ENCODE measurements around the gene EBF4.

Gene EBF4, protein sequence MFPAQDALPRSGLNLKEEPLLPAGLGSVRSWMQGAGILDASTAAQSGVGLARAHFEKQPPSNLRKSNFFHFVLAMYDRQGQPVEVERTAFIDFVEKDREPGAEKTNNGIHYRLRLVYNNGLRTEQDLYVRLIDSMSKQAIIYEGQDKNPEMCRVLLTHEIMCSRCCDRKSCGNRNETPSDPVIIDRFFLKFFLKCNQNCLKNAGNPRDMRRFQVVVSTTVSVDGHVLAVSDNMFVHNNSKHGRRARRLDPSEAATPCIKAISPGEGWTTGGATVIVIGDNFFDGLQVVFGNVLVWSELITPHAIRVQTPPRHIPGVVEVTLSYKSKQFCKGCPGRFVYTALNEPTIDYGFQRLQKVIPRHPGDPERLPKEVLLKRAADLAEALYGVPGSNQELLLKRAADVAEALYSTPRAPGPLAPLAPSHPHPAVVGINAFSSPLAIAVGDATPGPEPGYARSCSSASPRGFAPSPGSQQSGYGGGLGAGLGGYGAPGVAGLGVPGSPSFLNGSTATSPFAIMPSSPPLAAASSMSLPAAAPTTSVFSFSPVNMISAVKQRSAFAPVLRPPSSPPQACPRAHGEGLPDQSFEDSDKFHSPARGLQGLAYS

DNA sequence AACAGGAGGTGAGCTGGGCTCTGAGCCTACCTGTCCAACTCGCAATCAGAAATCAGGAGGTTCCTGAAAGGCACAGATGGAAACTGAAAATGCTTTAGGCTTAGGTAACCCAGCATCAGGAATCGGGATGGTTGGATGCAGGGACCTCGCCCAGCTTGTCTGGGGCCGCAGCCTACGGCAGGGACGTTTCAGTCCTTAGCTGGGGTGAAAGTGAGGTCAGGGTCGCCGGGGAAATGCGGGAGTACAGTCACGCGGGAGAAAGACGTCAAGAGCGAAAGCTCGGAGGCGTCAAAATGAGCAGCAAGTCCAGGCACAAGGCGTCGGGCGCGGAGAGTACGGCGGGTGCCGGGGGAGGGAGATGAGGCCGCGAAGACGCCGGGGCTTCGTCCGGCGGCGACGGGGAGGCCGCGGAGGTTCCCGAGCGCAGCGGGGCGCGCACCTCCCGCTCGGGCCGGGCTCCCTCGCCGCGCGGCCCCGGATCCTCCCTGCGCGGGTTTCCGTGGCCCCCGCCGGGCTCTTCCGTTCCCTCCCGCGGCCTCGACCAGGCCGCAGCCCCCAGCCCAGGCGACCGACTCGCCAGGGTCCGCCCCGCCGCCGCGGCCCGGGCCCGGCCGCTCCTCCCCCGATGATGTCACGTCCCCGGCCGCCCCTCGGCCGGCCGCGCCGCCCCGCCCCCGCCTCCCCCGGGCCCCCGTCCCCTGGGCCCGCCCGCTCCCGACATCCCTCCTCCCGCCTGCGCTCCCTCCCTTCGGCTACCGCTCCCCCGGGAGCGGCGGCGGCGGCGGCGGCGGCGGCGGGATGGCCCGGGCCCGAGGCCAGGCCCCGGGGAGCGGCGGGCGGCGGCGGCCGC, at the start of gene EBF4:
Gene EBF4, plus strand, starts transcription at position 745 of the 850 bp plus-strand sequence. CDS start 866 bp downstream, outside the sequence.
- peak in 1 of 2 experiments; percentile 25 for DNase-seq

DNA sequence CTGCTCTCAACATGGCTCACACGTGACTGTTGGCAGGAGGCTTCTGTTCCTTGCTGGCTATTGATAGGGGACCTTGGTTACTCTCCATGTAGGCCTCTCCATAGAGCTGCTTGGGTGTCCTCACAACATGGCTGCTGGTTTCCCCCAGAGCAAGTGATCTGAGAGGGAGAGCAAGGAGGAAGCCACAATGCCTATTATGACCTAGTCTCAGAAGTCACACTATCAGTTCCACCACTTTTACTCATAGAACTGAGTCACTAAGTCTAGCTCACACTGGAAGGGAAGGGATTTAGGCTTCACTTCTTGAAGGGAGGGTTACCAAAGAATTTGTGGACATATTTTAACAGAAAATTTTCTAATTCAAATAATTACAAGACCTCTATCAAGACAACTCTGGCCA, 48.9 kb upstream of the EBF4 start:
- DNase-seq: no peak

DNA sequence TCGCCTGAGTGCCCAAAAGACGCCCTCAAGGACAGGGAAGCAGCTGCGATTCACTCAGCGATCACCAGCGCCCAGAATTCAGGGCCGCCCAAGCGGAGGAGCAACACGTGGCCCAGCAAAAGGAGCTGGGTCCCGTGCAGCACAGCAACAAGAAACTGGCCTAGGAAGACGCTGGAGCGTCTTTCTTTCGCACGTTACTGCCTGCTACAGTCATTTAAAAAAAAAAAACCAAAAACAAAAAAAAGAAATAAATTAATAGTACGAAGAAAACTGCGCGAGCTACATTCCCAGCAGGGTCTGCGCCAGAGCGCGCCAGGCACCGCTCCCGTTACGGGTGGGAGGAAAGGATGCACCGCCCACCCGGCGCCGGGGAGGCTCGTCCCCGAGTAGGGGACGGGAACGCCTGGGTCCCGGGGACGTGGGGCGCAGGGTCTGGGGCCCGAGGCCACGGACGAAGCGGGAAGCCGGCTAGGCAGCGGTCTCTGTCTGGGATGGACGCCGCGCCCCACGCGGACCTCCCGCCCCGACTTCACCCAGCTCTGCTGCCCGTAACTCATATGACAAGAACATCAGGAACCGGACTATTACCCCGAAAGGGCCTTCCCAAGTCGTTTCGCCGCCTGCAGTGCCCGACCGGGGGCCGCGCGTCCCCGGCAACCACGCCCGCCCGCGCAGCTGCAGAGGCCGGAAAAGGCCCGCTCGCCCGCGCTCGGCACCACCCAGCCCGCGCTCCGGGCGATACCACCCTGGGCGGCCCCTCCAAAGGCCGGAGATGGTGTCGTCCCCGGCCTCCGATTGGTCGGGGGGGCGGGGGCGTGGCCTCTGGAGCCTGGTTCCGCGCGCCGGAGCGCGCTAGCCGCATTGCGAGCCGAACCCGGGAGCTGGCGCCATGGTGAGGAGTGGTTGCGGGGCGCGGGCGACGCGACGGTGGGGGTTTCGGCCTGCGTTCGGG, 40.5 kb upstream of the EBF4 start, which contains the start of gene NOP56:
Gene NOP56, plus strand, starts transcription at position 861 of the 952 bp plus-strand sequence. Its CDS starts 29 bp downstream, at position 890.
- peak; percentile 95 for DNase-seq

DNA sequence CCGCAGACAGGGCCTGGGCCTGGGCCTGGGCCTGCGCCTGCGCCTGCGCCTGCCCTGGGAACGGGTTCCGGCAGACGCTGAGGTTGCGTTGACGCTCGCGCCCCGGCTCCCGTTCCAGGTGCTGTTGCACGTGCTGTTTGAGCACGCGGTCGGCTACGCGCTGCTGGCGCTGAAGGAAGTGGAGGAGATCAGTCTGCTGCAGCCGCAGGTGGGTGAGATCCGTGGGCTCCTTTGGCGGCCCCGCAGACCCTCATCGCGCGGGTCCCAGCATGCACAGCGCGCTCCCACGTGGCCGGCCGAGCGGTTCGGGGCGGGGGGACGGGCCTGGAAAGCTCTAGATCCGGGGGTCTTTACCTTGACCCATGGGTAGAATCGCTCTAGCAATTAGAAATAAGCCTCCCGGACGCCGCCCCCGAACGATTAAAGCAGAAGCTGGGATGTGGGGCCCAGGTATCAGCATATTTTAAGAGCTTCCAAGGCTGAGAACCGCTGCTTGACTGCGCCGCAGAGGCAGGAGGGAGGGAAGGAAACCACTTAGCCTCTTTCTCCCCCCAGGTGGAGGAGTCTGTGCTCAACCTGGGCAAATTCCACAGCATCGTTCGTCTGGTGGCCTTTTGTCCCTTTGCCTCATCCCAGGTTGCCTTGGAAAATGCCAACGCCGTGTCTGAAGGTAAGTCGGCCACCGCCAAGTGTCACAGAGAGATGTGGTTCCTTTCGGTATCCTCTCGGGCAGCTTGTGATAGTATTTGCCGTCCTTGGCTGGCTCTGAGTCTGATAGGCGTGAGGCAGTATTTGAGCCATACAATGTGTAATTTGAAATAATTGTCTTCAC, 39.6 kb upstream of the EBF4 start:
- peak; percentile 51 to 58 for DNase-seq

DNA sequence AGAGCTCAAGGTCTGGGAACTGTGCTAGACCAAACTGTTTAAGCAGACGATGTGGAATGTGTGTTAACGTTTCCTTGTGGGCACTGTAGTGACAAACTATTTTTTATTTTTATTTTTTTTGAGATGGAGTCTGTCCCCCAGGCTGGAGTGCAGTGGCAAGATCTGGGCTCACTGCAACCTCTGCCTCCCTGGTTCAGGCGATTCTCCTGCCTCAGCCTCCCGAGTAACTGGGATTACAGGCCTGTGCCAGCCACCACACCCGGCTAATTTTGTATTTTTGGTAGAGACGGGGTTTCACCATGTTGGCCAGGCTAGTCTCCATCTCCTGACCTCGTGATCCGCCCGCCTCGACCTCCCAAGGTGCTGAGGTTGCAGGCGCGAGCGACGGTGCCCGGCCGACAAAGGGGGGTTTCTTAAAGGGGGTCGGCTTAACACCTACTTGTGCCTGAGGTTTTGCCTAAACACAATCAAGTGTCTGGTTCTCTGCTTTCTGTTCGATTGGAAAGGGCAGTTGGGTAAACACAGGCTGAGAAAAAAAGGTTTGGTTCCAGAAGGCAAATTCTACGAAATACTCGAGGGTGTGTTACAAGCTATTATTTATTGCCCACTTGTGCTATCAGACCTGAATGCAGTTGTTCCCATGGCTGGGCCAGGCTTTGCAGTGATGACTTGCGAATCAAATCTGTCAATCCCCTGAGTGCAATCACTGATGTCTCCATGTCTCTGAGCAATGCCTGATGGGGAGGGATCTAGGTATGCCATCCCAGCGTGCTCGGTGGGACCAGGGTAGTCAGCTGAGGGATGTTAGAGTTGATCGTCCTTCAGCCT, 38.8 kb upstream of the EBF4 start:
- peak in 1 of 2 experiments; percentile 10 for DNase-seq

DNA sequence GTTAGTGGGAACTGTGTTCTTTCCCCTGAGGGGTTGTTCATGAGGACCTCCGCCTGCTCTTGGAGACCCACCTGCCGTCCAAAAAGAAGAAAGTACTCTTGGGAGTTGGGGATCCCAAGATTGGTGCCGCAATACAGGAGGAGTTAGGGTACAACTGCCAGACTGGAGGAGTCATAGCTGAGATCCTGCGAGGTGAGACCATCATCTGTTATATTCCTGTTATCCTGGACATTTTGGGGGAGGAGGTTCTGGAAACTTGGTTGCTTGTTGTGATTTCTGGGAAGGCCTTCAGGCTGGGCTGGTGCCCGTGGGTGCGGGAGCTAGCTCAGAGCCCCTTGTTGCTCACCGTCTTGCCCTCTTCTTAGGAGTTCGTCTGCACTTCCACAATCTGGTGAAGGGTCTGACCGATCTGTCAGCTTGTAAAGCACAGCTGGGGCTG, 38.2 kb upstream of the EBF4 start:
- DNase-seq: peak in 1 of 2 experiments; percentile 11

DNA sequence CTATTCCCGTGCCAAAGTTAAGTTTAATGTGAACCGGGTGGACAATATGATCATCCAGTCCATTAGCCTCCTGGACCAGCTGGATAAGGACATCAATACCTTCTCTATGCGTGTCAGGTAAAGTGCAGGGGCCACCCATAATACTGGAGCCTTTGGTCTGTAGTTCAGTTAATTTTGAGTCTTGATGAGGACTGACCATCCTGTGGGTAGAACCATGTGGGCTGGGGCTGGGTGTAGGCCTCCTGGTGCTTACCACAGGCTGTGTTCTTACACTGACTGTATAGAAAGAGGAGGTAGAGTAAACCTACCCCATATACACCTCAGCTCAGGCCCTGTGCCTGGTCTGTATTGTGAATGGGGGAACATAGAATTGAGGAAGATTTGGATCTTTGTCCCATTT, 37.7 kb upstream of the EBF4 start:
- DNase-seq: no peak

DNA sequence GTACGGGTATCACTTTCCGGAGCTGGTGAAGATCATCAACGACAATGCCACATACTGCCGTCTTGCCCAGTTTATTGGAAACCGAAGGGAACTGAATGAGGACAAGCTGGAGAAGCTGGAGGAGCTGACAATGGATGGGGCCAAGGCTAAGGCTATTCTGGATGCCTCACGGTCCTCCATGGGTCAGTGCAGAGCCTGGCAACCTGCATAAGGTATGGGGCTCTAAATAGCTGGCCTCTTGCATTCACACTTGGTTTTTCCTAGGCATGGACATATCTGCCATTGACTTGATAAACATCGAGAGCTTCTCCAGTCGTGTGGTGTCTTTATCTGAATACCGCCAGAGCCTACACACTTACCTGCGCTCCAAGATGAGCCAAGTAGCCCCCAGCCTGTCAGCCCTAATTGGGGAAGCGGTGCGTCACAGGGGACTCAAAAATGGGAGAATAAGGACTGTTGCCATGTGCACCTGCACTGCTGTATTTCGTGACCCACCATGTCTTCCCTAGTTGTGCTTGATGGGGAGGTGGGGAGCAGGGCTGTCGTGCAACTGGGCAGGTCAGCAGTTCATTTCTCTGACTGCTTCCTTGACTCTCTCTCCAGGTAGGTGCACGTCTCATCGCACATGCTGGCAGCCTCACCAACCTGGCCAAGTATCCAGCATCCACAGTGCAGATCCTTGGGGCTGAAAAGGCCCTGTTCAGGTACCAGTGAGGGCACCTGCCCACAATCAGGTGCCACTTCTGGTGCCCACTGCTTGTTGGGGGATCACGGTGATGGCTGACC, 37.1 kb upstream of the EBF4 start:
- DNase-seq: peak in 1 of 2 experiments; percentile 7

DNA sequence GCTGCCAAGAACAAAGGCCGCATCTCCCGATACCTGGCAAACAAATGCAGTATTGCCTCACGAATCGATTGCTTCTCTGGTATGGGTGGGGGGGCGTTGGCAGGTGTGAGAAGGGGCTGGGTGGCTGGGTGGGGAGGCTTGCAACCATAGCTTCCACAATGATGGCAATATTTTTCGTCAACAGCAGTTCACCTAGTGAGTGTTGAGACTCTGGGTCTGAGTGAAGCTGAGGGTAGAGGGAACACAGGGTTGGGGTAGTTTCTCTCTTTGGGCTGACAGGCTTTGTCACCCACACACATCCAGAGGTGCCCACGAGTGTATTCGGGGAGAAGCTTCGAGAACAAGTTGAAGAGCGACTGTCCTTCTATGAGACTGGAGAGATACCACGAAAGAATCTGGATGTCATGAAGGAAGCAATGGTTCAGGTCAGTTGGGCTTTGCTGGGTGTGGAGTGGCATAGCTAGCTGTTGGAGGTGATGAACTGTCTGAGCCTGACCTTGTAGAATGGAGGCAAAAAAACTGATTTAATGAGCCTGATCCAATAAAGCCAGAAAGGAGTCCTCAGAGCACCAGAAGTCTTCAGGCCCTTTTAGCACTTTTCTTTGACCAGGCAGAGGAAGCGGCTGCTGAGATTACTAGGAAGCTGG, 36.0 kb upstream of the EBF4 start:
- DNase-seq: no peak

DNA sequence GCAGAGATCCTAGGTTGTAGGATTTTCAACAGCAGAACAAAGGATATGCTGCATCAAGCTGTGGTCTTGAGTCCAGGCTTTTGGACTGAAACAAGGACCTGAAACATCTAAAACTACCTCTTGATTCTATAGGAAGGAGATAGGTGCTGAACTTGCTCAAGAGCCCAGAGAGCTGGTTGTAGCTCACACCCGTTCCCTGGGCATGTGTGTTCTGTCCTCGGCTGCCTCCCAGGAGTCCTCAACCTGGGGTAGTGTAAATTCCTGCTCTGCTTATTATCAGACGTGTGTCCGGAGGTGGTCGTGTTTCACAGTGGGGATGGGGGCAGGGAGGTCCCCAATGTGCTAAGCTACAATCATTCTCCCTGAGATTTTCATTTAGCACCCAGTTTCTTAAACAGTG, 35.3 kb upstream of the EBF4 start:
- DNase-seq: peak in 1 of 2 experiments; percentile 6

DNA sequence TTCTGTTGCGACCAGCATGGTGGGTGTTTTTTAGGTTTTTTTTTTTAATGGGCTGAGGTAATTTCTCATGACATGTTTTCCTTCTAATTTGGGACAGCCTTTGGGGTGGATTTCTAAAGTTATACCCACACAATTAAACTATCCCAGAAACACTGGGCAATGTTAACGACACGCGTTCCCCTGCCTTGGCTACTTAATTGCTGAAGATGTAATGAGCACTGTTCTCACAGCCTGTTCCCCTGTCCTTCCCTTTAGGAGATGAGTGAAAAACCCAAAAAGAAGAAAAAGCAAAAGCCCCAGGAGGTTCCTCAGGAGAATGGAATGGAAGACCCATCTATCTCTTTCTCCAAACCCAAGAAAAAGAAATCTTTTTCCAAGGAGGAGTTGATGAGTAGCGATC, 34.9 kb upstream of the EBF4 start:
- DNase-seq: no peak

DNA sequence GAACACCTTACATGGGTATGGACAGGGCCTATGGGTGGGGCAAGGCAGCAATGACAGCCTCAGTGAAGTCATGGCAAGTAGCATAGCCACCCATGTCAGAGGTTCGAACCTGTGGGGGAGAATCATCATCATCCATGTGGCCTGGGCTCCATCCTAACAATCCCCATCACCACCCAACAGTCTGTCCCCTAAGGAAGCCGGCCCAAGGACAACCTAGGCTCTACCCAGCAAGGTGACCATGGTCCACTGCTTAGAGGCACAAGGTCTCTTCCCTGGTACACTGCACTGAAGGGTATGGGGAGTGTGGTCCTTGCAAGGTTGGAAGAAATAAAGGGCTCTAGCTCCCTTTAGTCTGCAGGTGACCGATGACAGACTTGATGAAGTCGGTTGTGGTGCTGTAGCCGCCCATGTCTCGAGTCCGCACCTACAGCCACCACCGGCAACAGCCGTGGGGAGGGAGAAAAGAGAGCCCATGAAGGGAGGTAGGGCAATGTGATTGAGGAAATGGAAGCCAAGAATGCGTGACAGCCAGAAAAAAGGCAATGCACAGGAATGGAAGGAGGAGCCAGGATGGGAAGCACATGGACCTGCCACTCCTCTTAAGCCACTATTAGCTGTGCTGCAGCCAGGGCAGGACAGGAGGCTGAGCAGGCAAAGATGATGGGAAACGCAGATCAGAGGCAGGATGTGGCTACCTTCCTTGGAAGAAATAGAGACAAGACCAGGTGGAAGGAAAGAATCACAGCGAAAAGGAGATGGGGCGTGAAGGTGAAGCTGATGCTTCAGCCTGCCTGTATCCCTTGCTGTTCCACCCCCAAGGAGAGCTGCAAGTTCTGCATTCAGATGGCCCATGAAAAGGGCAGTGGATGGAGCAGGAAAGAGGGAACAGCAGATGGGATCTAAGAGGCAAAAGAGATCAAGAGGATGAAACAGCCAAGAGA, 33.9 kb upstream of the EBF4 start:
- peak in 1 of 2 experiments; percentile 35 for DNase-seq

DNA sequence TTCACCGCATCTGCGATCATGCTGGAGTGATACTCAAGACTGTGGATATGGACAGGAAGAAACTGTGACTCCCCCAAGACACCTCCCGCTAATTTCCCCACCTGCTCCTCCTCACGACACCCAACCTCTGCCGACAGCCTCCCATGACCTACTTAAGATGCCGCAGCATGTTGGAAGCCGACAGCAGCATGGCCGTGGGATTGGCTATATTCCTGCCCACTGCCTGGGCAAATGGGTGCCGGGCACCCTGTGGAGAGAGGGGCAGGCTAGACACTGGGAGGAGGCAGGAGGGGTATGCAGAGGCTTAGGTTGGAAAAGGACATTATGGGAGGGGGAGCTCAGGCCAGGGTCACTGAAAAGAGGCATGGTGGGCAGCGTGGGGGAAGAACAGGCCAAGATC, 33.0 kb upstream of the EBF4 start:
- peak in 1 of 2 experiments; percentile 12 for DNase-seq

DNA sequence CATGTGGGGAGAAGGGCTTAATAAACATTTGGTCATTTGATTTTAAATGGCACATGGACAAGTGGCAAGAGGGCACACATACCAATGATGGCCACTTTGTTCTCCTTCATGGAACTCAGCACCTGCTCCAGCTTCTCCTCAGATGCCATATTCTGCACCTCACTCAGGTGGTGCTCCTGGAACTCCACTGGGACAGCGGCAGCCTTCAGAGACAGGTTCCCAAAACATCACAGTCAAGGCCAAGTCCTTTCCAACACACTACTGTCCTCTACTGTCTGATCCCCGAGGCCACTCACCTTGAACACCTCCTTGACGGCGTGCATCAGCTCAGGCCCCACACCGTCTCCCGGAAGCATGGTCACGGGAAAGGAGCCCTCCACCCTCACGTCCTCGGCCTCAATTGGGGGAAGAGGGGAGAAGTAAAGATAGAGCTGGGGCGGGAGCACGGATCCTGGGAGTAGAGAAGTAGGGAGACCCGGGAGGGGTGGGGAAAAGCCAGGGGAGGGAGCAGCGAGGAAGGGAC, 29.2 kb upstream of the EBF4 start:
- DNase-seq: no peak

DNA sequence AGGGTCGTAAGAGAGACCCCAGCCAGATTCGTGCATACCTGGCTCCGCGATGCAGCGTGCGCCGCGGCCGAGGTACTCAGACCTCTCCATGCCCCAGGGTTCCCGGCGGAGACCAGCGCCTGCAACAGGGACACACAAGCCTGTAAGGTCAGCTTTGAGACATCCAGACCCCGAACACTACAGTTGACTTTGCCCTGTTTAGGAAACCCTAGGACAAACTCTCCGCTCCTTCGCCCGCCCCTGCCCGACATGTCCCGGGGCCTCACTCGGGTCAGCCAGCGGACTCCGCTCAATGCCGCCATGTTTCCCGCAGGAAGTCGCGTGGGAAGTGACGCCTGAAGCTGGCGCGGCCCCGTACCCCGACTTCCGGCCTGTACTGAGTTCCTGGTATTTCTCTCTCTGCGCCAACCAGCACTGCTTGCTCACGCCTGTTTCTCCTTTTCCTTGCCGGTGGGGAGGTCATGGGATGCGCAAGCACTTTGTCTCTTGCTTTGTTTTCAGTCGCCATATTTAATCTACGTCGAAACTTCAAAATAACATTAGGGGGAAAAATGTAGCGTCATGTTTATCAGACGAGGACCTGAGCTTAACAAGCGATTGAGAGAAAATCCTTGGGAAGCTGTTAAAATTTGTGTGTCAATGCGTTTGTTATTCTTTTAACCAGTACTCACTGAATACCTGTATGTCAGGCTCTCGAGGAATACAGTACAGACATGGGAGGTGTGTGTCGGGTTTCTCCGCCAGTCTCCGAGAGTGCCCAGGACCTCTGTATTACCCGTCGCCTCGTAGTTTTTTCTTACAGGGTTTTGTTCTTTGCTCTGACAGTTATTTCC, 28.5 kb upstream of the EBF4 start, which contains the start of gene IDH3B:
Gene IDH3B, minus strand, starts transcription at position 330 of the 833 bp plus-strand sequence. Its CDS starts 28 bp downstream, at position 302.
- DNase-seq: peak; percentile 90 to 93

DNA sequence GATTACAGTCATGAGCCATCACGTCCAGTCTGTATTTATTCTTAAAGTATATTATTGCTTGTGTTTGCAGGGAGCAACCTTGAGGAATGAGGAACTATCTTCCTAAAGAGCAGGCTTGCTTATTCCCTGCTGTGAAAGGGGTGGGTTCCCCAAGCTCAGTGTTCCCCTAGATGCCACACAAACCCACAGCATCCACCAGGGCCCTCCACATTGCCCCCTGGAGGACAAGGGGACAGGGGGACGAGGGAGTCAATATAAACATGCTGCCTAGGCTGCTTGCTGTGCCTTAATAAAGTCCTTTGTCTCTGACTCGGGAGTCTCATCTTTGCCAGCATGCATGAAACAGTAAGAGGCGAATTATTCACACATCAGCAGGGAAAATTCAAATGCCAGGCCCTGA, 20.6 kb upstream of the EBF4 start:
- DNase-seq: no peak
